HUES48 (cell line): ENCODE data around the gene ARHGAP1.

Experiments
- H3K27ac ChIP-seq: one replicate; pipeline ENCODE4 v1.7.0; 2013; ENCODE audit warnings: low read depth, low read length, inconsistent platforms
- H3K27me3 ChIP-seq: 2 replicates; pipeline ENCODE4 v1.6.1; 2013; ENCODE audit warnings: mild to moderate bottlenecking, low read length; ENCODE audit not compliant: control insufficient read depth, insufficient read depth
- H3K36me3 ChIP-seq: 2 replicates; pipeline ENCODE4 v1.6.1; 2013; ENCODE audit warnings: low read length; ENCODE audit not compliant: control insufficient read depth, insufficient read depth
- H3K4me1 ChIP-seq: 2 replicates; pipeline ENCODE4 v1.6.1; 2013; ENCODE audit warnings: mild to moderate bottlenecking, low read length; ENCODE audit not compliant: control insufficient read depth, insufficient read depth
- H3K4me3 ChIP-seq: 2 replicates; pipeline ENCODE4 v1.5.1; 2013; ENCODE audit warnings: mild to moderate bottlenecking, low read depth, low read length
- H3K9ac ChIP-seq: 2 replicates; pipeline ENCODE4 v1.6.1; 2013; ENCODE audit warnings: mild to moderate bottlenecking, low read depth, low read length, moderate library complexity
- H3K9me3 ChIP-seq: 2 replicates; pipeline ENCODE4 v1.6.1; 2013; ENCODE audit warnings: low read length; ENCODE audit not compliant: control insufficient read depth, insufficient read depth

Gene ARHGAP1

DNA sequence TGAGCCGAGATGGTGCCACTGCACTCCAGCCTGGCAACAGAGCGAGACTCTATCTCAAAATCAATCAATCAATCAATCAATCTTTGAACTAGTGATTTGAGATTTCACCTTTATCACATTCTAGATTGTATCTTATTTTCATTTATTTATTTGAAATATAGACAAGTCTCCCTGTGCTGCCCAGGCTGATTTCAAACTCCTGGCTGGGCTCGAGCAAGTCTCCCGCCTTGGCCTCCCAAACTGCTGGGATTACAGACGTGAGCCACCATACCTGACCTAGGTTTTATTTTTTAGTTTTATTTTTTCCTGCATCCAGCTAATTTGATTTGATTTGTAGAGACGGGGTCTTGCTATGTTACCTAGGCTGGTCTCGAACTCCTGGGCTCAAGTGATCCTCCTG lies 35.7 kb upstream of the ARHGAP1 start:
- peaks cover 6% of the 10 kb centered on the region for H3K36me3 ChIP-seq
- H3K27ac ChIP-seq: no peak overlapping the region
- H3K9me3 ChIP-seq: no peaks in the 10 kb centered on the region

DNA sequence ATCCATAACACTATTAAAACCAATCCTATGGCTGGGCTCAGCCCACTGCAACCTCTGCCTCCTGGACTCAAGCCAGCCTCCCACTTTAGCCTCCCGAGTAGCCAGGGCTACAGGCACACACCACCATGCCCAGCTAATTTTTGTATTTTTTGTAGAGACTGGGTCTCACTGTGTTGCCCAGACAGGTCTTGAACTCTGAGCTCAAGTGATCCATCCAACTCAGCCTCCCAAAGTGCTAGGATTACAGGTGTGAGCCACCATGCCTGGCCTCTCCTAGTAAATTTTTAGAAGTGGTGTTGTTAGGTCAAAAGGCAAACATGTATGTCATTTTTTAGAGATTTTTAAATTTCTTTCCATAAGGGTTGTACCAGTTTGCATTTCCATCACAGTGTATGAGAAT lies 32.8 kb upstream of the ARHGAP1 start:
- H3K27me3 ChIP-seq: no peaks in the 10 kb centered on the region
- no peak overlapping the region for H3K4me3 ChIP-seq
- H3K36me3 ChIP-seq: no peaks in the 10 kb centered on the region
- no peaks in the 10 kb centered on the region for H3K9me3 ChIP-seq
- no peak overlapping the region for H3K9ac ChIP-seq
- no peak overlapping the region for H3K27ac ChIP-seq
- no peaks in the 10 kb centered on the region for H3K4me1 ChIP-seq

More for the DNA sequence above, 35.7 kb upstream of the ARHGAP1 start:
- Histone ChIP-seq H3K4me1 (0 out of 2 replicates have a peak, but pooled peaks cover 2% of the 10 kb centered on the region), H3K4me3 (no peak overlapping the region), H3K27me3 (no peaks in the 10 kb centered on the region), H3K9ac (no peak overlapping the region)

DNA sequence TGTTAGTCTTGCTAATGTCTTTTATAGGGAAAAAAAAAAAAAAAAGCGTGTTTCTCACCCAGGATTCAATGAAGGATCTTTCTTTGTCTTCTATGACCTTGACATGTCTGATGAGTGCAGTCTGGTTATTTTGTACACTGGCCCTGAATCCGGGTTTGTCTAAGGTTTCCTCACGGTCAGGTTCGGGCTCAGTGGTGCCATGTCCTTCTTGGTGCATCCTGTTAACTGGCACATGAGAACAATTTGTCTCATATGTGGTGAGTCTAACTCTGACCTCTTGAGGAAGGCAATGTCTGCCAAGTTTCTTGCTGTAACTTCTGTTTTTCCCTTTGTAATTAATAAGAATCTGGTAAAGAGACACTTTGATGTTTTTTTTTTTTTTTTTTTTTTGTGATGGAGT lies 31.1 kb upstream of the ARHGAP1 start:
- Histone ChIP-seq H3K4me3 (no peak overlapping the region), H3K27me3 (no peaks in the 10 kb centered on the region), H3K27ac (no peak overlapping the region), H3K9ac (no peak overlapping the region), H3K36me3 (no peaks in the 10 kb centered on the region), H3K4me1 (no peaks in the 10 kb centered on the region), H3K9me3 (no peaks in the 10 kb centered on the region)

DNA sequence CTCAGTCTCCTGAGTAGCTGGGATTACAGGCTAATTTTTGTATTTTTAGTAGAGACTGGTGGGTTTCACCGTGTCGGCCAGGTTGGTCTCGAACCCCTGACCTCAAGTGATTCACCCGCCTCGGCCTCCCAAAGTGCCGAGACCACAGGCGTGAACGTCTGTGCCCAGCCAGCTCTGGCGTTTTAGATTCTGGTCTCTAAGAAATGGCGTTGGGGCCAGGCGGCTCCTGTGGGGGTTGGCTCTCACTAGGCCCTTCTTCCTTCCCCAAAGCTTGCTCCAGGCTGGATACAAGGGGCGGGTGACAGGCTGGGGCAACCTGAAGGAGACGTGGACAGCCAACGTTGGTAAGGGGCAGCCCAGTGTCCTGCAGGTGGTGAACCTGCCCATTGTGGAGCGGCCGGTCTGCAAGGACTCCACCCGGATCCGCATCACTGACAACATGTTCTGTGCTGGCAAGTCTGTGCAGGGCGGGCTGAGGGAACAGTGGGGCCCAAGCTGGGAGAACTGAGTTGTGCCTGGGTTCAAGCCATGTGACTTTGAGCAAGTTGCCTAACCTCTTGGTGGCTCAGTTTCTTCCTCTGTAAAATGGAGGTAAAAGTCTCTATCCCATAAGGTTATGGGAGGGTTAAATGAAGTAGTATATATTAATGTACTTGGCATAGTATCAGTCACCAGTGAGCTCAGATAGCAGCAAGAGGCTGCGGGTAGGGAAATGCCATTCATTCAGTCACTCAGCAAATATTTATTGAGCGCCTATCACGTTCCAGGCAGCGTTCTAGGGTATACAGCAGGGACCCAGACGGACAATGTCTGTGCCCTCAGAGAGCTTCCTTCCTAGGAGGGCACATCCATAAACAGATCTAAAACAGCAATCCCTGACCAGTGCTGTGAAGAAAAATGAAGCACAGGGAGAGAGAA lies 28.9 kb upstream of the ARHGAP1 start:
- Histone ChIP-seq H3K27me3 (no peaks in the 10 kb centered on the region), H3K36me3 (no peaks in the 10 kb centered on the region), H3K9me3 (no peaks in the 10 kb centered on the region), H3K9ac (no peak overlapping the region), H3K4me1 (0 out of 2 replicates have a peak, but pooled peaks cover 3% of the 10 kb centered on the region), H3K4me3 (no peak overlapping the region), H3K27ac (no peak overlapping the region)

DNA sequence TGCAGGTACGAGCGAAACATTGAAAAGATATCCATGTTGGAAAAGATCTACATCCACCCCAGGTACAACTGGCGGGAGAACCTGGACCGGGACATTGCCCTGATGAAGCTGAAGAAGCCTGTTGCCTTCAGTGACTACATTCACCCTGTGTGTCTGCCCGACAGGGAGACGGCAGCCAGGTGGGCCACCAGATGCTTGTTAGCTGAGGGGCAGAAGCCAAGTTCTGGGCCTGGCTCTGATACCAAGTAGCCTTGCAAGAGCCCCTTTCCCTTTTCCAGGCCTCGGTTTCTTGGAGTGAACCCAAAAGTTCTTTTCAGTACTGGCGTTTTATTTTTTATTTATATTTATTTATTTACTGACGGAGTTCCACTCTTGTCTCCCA lies 28.2 kb upstream of the ARHGAP1 start:
- Histone ChIP-seq H3K36me3 (no peaks in the 10 kb centered on the region), H3K27ac (no peak overlapping the region), H3K4me1 (peaks cover 7% of the 10 kb centered on the region; the same call in 1 of the 2 replicates), H3K27me3 (no peaks in the 10 kb centered on the region), H3K9ac (no peak overlapping the region), H3K9me3 (no peaks in the 10 kb centered on the region), H3K4me3 (no peak overlapping the region)

DNA sequence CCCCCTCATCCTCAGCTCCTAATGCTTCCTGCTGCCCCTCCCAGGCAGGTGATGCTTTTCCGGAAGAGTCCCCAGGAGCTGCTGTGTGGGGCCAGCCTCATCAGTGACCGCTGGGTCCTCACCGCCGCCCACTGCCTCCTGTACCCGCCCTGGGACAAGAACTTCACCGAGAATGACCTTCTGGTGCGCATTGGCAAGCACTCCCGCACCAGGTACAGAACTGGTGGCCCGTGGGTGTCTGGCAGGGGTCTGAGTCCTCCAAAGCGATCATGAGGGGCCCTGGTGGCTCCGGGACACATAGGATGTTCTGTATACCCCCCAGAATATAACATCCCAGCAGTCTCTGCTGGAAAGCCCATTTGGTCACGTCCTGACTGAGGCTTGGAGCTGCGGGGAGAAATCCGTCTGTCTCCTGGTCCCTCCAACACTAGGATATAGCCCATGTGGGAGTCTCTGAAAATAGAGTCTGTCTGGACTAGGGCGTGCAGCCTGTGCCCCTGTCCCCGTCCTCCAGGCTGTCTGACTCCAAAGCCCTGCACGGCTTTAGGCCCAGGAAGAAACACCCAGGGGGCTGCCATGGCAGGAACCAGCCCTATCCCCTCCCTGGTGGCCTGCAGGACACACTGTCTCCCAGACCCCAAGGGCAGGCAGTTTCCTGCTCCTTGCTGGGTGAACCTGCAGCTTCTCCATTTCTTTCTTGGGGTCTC lies 27.7 kb upstream of the ARHGAP1 start:
- Histone ChIP-seq H3K9ac (no peak overlapping the region), H3K27me3 (no peaks in the 10 kb centered on the region), H3K4me3 (no peak overlapping the region), H3K4me1 (peaks cover 7% of the 10 kb centered on the region; the same call in 1 of the 2 replicates), H3K9me3 (no peaks in the 10 kb centered on the region), H3K27ac (no peak overlapping the region), H3K36me3 (no peaks in the 10 kb centered on the region)

DNA sequence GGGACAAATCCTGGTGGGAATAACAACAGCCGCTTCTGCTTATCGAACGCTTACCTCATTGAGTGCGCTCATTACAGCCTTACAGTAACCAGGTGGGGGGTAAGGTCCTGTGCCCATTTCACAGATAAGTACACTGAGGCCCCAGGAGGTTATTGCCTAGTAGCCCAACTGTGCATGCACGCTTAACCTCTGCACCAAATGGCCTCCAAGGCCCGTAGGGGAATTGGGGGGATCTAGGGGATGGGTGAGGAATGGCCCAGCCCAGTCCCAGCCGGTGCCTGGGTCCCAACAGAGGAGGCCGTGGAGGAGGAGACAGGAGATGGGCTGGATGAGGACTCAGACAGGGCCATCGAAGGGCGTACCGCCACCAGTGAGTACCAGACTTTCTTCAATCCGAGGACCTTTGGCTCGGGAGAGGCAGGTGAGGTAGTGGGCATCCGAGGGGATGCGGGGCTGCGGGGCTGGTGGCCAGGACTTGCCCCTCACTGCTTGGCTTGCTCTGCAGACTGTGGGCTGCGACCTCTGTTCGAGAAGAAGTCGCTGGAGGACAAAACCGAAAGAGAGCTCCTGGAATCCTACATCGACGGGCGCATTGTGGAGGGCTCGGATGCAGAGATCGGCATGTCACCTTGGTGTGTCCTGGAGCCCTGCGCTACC lies 25.9 kb upstream of the ARHGAP1 start:
- H3K4me3 ChIP-seq: no peak overlapping the region
- H3K27ac ChIP-seq: no peak overlapping the region
- H3K9ac ChIP-seq: no peak overlapping the region
- H3K9me3 ChIP-seq: no peaks in the 10 kb centered on the region
- peaks cover 7% of the 10 kb centered on the region; the same call in 1 of the 2 replicates for H3K4me1 ChIP-seq
- H3K27me3 ChIP-seq: no peaks in the 10 kb centered on the region
- no peaks in the 10 kb centered on the region for H3K36me3 ChIP-seq

DNA sequence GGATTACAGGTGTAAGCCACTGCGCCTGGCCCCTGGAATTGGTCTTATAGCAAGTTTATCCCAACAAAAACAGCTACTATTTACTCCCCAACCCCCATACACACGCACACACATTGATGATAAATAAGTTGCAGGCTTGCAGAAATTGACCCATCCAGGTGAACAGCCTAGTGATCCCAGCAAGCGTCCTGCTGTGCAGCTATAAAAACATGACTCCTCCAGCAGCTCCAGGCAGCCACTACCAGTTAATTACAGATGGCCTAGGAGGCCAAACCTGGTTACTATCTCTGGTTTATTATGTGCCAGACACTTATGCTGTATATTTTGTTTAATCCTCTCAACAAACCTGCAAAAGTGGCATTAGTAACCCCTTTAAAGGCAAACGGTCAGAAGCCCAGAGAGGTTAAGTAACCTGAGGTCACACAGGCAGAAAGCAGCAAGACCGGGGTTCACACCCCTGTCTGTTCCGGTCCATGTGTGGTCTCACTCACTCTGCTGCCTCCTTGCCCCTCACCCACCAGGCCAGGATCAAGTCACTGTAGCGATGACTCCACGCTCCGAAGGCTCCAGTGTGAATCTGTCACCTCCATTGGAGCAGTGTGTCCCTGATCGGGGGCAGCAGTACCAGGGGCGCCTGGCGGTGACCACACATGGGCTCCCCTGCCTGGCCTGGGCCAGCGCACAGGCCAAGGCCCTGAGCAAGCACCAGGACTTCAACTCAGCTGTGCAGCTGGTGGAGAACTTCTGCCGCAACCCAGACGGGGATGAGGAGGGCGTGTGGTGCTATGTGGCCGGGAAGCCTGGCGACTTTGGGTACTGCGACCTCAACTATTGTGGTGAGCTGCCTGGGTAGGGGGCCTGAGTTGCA lies 25.2 kb upstream of the ARHGAP1 start:
- Histone ChIP-seq H3K27me3 (no peaks in the 10 kb centered on the region), H3K27ac (no peak overlapping the region), H3K36me3 (no peaks in the 10 kb centered on the region), H3K4me1 (peaks cover 7% of the 10 kb centered on the region; the same call in 1 of the 2 replicates), H3K4me3 (no peak overlapping the region), H3K9ac (no peak overlapping the region), H3K9me3 (no peaks in the 10 kb centered on the region)

DNA sequence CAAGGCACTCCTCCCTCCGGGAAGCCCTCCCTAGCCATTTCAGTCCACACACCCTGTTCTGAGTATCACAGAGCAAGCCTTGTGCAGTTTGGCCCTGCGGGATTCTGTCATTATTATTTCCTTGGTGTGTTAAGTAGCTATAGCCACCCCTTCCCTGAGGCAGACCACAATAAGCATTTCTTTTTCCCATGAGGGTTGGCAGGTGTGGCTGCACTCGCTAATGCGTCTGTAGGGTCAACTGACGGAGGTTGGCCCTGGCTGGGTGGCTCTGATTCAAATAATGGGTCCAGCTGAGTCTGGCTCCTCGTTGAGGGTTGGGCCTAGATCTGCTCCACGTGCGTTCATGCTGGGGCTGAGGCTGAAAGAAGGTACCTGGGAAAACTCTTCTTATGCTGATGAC lies 23.7 kb upstream of the ARHGAP1 start:
- H3K4me3 ChIP-seq: no peak overlapping the region
- H3K9ac ChIP-seq: no peak overlapping the region
- no peaks in the 10 kb centered on the region for H3K36me3 ChIP-seq
- H3K27me3 ChIP-seq: no peaks in the 10 kb centered on the region
- no peak overlapping the region for H3K27ac ChIP-seq
- no peaks in the 10 kb centered on the region for H3K9me3 ChIP-seq
- peaks cover 7% of the 10 kb centered on the region; the same call in 1 of the 2 replicates for H3K4me1 ChIP-seq

DNA sequence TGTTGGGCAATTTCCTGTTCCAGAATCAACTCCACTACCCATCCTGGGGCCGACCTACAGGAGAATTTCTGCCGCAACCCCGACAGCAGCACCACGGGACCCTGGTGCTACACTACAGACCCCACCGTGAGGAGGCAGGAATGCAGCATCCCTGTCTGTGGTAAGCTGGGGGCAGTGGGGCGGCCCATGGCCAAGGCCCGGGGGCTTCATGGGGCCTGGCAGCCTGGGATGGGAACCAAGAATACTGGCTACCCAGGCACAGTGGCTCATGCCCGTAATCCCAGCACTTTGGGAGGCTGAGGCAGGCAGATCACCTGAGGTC lies 22.9 kb upstream of the ARHGAP1 start:
- H3K27me3 ChIP-seq: no peaks in the 10 kb centered on the region
- H3K9me3 ChIP-seq: no peaks in the 10 kb centered on the region
- no peak overlapping the region for H3K9ac ChIP-seq
- peaks cover 7% of the 10 kb centered on the region; the same call in 1 of the 2 replicates for H3K4me1 ChIP-seq
- no peaks in the 10 kb centered on the region for H3K36me3 ChIP-seq
- no peak overlapping the region for H3K4me3 ChIP-seq
- no peak overlapping the region for H3K27ac ChIP-seq
